OCI-LY3 (cell line): ENCODE measurements around the gene TRMT13.

Source experiments
- EZH2phosphoT487 ChIP-seq: fragments of 200-600 bp; shearing (Covaris generic); IDR thresholded peaks from 2 replicates; pipeline ENCODE4 v1.6.1; 2018; ENCODE audit warnings: antibody characterized with exemption, mixed run types, low read depth
- TF ChIP-seq, protein P1 (sequence below): fragments of 200-600, 300-600 bp; sonication (generic); IDR thresholded peaks from 2 replicates; pipeline ENCODE4 v1.5.1; 2014; ENCODE audit warnings: antibody characterized with exemption, low read length, low read depth

DNA sequence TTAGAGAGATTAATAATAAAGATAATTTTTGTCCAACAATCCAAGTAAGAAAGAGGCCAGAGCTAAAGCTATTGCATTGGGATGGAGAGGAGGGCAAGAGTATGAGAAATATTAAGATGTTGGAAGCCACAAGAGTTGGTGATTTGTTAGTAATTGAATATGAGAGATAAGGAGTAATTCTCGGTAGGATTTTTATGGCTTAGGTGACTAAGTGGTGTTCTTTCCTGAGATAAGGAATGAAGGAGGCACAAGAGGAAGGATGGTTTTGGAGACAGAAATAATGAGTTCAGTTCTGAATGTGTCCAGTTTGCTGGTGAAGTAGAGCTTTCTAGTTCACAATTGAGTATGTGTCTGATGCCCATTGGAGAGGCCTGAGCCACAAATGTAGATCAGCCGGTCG is 9.4 kb downstream of the TRMT13 start:
- TF ChIP-seq, protein P1, sequence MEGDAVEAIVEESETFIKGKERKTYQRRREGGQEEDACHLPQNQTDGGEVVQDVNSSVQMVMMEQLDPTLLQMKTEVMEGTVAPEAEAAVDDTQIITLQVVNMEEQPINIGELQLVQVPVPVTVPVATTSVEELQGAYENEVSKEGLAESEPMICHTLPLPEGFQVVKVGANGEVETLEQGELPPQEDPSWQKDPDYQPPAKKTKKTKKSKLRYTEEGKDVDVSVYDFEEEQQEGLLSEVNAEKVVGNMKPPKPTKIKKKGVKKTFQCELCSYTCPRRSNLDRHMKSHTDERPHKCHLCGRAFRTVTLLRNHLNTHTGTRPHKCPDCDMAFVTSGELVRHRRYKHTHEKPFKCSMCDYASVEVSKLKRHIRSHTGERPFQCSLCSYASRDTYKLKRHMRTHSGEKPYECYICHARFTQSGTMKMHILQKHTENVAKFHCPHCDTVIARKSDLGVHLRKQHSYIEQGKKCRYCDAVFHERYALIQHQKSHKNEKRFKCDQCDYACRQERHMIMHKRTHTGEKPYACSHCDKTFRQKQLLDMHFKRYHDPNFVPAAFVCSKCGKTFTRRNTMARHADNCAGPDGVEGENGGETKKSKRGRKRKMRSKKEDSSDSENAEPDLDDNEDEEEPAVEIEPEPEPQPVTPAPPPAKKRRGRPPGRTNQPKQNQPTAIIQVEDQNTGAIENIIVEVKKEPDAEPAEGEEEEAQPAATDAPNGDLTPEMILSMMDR: no peak
- TF ChIP-seq EZH2phosphoT487: no peak
